HG03064 (cell line): Measurements from ENCODE around the gene FAM193A.
A peak's percentile ranks its signal among the peaks of the same experiment; 100 is the strongest.

Experiments used
- ATAC-seq: cut with Tn5 transposase; IDR thresholded peaks from one replicate; pipeline ENCODE4 v1.9.1; 2021; ENCODE audit warnings: low read depth; ENCODE audit not compliant: unreplicated experiment

FAM193A gene

GRCh38 chr4:2686379-2687265 is 150.2 kb downstream of the FAM193A start:
- ATAC-seq = no peak

GRCh38 chr4:2688281-2688680 is 151.8 kb downstream of the FAM193A start:
- no peak for ATAC-seq

DNA sequence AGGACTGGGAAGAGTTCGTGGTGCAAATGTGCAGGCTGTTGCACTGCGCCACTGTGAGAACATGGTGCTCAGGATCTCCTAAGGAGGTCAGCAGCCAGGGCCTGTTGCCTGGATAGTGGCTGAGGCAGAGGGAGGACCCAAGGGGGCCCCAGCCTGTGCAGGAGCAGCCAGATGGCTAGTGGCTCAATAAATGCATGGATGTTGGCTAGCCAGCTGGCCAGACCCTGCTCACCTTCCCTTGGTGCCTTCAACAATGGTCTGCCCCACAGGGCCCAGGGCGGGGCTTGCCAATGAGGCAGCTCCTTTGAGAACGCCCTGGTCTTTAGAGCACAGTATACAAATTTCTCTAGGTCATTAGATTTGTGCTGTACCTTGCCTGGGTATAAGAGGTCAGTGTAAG is 152.2 kb downstream of the FAM193A start:
- no peak for ATAC-seq

- no peak for ATAC-seq
Observed at GRCh38 chr4:2689114-2689513, 152.7 kb downstream of the FAM193A start.

DNA sequence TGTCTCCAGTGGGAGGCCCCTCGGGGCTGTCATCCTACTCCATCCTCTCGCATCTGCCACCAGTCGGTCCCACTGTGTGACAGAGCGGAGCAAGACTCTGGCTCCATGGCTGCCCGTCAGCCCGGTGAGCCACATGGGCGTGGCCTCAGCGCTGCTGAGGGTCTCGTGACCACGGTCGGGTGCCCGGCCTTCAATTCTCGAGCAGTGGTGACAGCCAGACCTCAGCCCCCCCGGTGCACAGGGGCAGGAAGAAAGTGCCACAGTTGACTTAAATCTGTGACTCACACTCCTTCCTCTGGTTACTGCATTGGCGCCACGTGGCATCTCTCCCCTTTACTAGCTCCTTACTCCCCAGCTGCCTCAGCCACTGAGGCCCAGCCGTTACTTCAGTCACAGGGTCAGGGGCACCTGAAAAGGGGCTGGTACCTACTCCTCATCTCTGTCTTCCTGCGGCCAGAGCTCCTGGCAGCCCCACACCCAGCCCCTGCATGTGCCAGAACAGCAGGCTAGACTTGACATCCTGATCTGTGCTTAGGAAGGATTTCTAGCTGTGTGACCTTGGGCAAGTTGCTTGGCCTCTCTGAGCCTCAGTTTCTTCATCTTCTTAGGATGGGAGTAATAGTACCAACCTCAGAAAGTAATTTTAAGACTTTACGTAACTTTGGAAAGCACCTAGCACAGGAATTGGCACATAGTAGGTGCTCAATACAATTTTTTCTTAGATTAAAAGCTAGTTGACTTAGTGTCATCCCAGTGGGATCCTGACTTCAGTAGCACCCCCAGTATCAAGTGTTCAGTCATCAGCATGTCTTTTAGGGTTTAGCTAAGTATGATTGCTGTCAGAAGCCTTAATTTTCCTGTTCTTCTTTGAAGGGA is 153.6 kb downstream of the FAM193A start:
- peak; percentile 58 for ATAC-seq

DNA sequence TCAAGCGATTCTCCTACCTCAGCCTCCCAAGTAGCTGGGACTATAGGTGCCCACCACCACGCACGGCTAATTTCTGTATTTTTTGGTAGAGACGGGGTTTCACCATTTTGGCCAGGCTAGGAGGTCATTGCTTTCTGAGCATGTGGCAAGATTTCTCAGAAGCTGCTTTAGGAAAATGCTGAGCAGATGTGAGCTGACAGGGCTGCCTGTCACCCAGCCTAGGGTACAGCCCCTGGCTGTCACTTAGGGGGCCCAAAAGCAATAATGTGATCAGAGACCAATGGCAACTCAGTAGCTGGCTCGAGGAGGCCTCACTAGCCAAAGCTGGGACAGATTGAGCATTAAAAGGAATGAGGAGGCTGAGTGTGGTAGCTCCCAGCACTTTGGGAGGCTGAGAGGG is 154.9 kb downstream of the FAM193A start:
- no peak for ATAC-seq

DNA sequence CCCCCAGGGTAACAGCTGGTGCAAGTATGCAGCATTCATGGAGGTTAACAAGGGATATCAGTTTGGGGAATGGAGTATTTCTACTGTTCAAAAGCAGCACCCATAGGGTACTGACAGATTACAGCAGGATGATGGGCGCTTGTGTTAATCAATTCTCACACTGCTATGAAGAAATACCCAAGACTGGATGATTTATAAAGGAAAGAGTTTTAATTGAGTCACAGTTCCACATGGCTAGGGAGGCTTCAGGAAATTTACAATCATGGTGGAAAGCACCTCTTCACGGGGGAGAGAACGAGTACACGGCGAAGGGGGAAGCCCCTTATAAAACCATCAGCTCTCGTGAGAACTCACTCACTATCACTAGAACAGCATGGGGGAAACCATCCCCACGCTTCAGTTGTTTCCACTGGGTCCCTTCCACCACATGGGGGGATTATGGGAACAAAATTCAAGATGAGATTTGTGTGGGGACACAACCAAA is 155.5 kb downstream of the FAM193A start:
- no peak for ATAC-seq

GRCh38 chr4:2694691-2695090 is 158.2 kb downstream of the FAM193A start:
- ATAC-seq = no peak

DNA sequence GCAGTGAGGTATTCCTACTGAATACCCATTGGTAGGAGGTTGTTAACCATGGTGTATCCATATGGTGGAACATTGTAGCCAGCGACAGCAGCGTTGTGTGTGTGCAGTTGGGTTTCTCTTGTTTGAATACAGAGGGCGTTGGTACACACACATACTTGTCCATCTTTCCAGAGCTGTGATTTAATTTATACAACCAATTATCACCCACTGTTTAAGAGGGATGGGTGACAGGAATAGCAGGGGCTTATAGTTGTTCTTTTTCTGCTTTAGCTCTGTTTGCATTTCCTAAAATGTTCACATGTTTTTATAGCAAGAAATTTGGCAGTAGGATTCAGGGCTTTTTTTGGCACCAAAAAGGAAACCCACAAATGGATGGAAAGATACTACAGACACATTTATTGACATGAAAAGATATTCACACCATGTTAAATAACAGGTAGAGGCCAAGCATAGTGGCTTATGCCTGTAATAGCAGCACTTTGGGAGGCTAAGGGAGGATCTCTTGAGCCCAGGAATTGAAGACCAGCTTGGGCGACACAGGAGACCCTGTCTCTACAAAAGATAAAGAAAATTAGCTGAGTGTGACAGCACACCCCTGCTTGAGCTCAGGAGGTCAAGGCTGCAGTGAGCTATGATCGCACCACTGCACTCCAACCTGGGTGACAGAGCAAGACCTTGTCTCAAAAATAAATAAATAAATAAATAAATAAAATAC is 159.1 kb downstream of the FAM193A start:
- ATAC-seq = no peak

DNA sequence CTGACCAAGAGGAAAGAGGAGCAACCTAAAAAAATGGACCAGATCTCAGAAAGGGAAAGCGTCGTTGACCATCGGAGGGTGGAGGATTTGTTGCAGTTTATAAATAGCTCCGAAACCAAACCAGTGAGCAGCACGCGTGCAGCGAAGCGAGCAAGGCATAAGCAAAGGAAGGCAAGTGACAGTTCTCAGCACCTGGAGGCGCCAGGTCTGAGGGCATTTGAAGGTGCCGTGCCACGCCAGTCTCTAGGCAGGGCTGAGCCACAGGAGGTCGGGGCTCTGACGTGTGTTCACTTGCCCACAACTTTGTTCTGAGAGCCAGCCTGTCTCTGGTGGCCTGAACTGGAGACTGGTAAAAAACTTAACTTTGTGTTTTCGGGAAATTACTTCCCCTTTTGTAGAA is 160.0 kb downstream of the FAM193A start:
- ATAC-seq = peak; percentile 93

- ATAC-seq = no peak
Observed at GRCh38 chr4:2697995-2698414, 161.6 kb downstream of the FAM193A start.

DNA sequence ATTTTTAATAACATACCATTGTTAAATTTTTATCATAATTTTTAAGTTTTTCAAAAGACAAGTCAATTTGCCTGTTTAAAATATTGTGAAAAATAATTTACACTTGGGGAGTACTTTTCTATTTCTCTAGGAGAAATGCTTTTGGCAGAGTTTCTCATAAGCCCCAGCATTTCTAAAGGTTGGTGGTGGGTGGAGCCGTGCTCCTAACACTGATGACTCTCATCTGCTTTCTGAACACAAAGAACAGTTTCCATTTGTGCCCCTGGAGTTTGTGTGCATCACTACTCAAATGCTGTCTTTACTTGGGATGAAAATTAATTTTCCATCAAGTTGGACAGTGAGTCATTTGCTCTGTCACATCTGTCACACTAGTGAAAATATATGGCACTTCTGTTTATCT is 162.1 kb downstream of the FAM193A start:
- ATAC-seq = no peak

- no peak for ATAC-seq
Observed at GRCh38 chr4:2698951-2699505, 162.6 kb downstream of the FAM193A start.

- no peak for ATAC-seq
Observed at GRCh38 chr4:2699534-2699933, 163.1 kb downstream of the FAM193A start.

GRCh38 chr4:2700031-2700430 is 163.6 kb downstream of the FAM193A start:
- no peak for ATAC-seq

DNA sequence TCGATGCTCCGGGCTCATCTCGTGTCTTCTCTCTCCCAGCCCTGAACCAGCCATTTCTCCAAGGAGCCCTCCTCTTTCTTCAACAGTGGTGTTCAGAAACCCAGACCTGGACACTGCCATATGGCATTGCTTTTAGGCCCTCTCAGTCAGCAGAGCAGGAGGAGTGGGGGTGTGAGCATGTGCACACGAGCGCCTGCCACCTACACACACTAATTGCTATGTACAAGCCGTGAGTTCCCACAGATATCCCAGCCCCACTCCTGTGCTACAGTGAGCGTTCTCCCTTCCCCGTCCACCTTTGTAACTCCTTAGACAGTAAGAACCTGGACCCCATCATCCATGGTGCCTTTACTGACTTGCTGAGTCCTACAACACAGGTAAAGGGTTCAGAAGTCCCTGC is 165.9 kb downstream of the FAM193A start:
- no peak for ATAC-seq

DNA sequence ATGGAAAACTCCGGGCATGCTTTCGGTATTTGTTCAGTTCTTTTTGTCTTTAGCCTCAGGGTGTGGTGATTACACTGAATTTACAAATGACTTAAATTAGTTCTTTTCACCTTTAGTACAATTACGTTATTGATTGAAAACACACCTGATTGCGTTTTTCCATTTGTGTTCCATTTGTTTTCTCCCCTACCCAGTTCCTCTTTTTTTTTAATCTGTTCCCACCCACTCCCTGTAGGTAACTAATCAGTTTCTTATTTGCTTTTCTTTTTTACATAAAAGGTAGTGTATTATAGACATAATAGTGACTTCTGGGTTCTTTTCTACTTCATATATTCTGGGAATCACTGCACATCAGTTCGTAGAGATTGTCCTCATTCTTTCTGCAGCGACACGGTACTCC is 166.3 kb downstream of the FAM193A start:
- ATAC-seq = no peak

GRCh38 chr4:2712261-2712842 is 175.9 kb downstream of the FAM193A start:
- no peak for ATAC-seq

GRCh38 chr4:2713337-2713736 is 176.9 kb downstream of the FAM193A start:
- no peak for ATAC-seq
